ENCODE results near the gene MTSS2.

MTSS2 gene

GRCh38 chr16:70651524-70651923 lies 34.3 kb downstream of the MTSS2 start:
- no peak for DNase-seq (ENCODE audit: low read depth)
- TF ChIP-seq CTCF (IDR thresholded peaks at IDR 0.05; ENCODE audit: insufficient read depth, low read depth, low read length, missing control alignments): no peak
- no peak overlapping the region for H3K4me3 ChIP-seq (ENCODE audit: low read depth, low read length)

GRCh38 chr16:70650216-70650615 lies 35.6 kb downstream of the MTSS2 start:
- no peak for DNase-seq (ENCODE audit: low read depth)
- TF ChIP-seq CTCF (IDR thresholded peaks at IDR 0.05; ENCODE audit: insufficient read depth, low read depth, low read length, missing control alignments): no peak
- no peak overlapping the region for H3K4me3 ChIP-seq (ENCODE audit: low read depth, low read length)

GRCh38 chr16:70649300-70649699 lies 36.6 kb downstream of the MTSS2 start:
- no peak for DNase-seq (ENCODE audit: low read depth)
- no peak for TF ChIP-seq CTCF (IDR thresholded peaks at IDR 0.05; ENCODE audit: insufficient read depth, low read depth, low read length, missing control alignments)
- no peak overlapping the region for H3K4me3 ChIP-seq (ENCODE audit: low read depth, low read length)

GRCh38 chr16:70648606-70649005 lies 37.2 kb downstream of the MTSS2 start:
- no peak overlapping the region for H3K4me3 ChIP-seq (ENCODE audit: low read depth, low read length)
- TF ChIP-seq CTCF (IDR thresholded peaks at IDR 0.05; ENCODE audit: insufficient read depth, low read depth, low read length, missing control alignments): no peak

GRCh38 chr16:70647441-70648359 lies 38.2 kb downstream of the MTSS2 start:
- TF ChIP-seq CTCF (IDR thresholded peaks at IDR 0.05; ENCODE audit: insufficient read depth, low read depth, low read length, missing control alignments): no peak
- no peak overlapping the region for H3K4me3 ChIP-seq (ENCODE audit: low read depth, low read length)
- DNase-seq (ENCODE audit: low read depth): no peak

More at GRCh38 chr16:70648606-70649005, 37.2 kb downstream of the MTSS2 start:
- DNase-seq (ENCODE audit: low read depth): no peak

GRCh38 chr16:70646260-70647241 lies 39.3 kb downstream of the MTSS2 start, which contains the start of gene IL34:
TSS of gene IL34 (plus strand) at chr16:70646559. CDS start at chr16:70646948, 389 bp downstream.
- TF ChIP-seq CTCF (IDR thresholded peaks at IDR 0.05; ENCODE audit: insufficient read depth, low read depth, low read length, missing control alignments): no peak
- DNase-seq (ENCODE audit: low read depth): no peak
- H3K4me3 ChIP-seq (ENCODE audit: low read depth, low read length): no peak within 1 kb of the TSS
